ENCODE data around the gene SRP72. TPM values are rescaled to one million over a fixed set of nuclear protein-coding genes. Genes with fewer than 3 reads are reported as not detected.

The SRP72 gene
- polyA plus RNA-seq, 1 of the 3 experiments (the other 2 are of a cell fraction): 47.6 TPM

DNA sequence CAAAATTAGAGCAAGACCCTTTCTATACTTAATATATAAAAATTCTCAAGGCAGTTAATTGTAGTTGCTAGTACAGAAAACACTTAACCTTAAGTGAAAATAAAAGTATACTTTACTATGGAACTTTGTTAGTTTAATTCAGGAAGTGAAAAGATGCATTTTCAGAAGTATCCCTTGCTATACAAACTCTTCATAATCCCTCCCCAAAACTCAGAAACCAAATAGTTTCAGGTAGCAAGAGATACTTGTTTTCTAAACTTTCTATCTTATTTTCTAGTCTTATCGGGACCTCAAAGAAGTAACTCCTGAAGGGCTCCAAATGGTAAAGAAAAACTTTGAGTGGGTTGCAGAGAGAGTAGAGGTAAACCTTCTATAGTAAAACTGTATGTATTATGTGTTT is 17.1 kb upstream of the SRP72 start:
- no peak overlapping the region for H3K27ac ChIP-seq (ENCODE audit: low read depth in 2 of 2, low read length in 1 of 2)
- no peak overlapping the region for H2AFZ ChIP-seq (ENCODE audit: low read depth)
- H4K20me1 ChIP-seq (ENCODE audit: insufficient read depth): no peaks in the 10 kb centered on the region
- peaks cover 72 to 75% of the 10 kb centered on the region in 2 experiments for H3K36me3 ChIP-seq (replicated peaks in 1 of 2; ENCODE audit: control insufficient read depth in 1 of 2, insufficient read depth in 2 of 2, low read length in 1 of 2)
- no peak overlapping the region for H3K4me3 ChIP-seq (ENCODE audit: low read depth in 2 of 2, low read length in 1 of 2)
- ChIA-PET POLR2A (no interaction called here), CTCF (interaction anchor here (1.5 kb wide), 1 partner anchor 16 kb away, joined by 3 read pairs; no protein-coding TSS in a partner anchor)
- H3K9me2 ChIP-seq: no peaks in the 10 kb centered on the region
- H3F3A ChIP-seq (replicated peaks; ENCODE audit: insufficient read depth): no peaks in the 10 kb centered on the region
- WGBS (ENCODE audit: low lambda C conversion rate): 96% methylated on average over 1 of the region's 1 CpG
- H3K27me3 ChIP-seq (ENCODE audit: insufficient read depth): no peaks in the 10 kb centered on the region
- TF ChIP-seq CHD2 (IDR thresholded peaks at IDR 0.05; ENCODE audit: low read length, partially characterized antibody) (no peak), GABPA (IDR thresholded peaks at IDR 0.05; ENCODE audit: low read depth) (no peak), RCOR1 (IDR thresholded peaks at IDR 0.05; ENCODE audit: low read length) (no peak), FOXM1 (IDR thresholded peaks at IDR 0.05; ENCODE audit: low read depth) (no peak), NRF1 (IDR thresholded peaks at IDR 0.05; ENCODE audit: low read depth, low read length) (no peak), TCF12 (IDR thresholded peaks at IDR 0.05) (no peak), FOXJ3 (CRISPR knock-in tag; IDR thresholded peaks at IDR 0.05) (no peak), ELF1 (IDR thresholded peaks at IDR 0.05) (no peak), PBX3 (IDR thresholded peaks at IDR 0.05) (no peak), POLR2AphosphoS5 (IDR thresholded peaks at IDR 0.05; ENCODE audit: low read depth, low read length) (no peak), MEF2A (IDR thresholded peaks at IDR 0.05; ENCODE audit: borderline replicate concordance, low read depth) (no peak), EP300 (IDR thresholded peaks at IDR 0.05; ENCODE audit: borderline replicate concordance in 1 of 2, low read depth in 1 of 2, low read length in 1 of 2) (no peak), EZH2phosphoT487 (IDR thresholded peaks at IDR 0.05; ENCODE audit: borderline replicate concordance, low read depth) (no peak)
- TF ChIP-seq, protein P1, sequence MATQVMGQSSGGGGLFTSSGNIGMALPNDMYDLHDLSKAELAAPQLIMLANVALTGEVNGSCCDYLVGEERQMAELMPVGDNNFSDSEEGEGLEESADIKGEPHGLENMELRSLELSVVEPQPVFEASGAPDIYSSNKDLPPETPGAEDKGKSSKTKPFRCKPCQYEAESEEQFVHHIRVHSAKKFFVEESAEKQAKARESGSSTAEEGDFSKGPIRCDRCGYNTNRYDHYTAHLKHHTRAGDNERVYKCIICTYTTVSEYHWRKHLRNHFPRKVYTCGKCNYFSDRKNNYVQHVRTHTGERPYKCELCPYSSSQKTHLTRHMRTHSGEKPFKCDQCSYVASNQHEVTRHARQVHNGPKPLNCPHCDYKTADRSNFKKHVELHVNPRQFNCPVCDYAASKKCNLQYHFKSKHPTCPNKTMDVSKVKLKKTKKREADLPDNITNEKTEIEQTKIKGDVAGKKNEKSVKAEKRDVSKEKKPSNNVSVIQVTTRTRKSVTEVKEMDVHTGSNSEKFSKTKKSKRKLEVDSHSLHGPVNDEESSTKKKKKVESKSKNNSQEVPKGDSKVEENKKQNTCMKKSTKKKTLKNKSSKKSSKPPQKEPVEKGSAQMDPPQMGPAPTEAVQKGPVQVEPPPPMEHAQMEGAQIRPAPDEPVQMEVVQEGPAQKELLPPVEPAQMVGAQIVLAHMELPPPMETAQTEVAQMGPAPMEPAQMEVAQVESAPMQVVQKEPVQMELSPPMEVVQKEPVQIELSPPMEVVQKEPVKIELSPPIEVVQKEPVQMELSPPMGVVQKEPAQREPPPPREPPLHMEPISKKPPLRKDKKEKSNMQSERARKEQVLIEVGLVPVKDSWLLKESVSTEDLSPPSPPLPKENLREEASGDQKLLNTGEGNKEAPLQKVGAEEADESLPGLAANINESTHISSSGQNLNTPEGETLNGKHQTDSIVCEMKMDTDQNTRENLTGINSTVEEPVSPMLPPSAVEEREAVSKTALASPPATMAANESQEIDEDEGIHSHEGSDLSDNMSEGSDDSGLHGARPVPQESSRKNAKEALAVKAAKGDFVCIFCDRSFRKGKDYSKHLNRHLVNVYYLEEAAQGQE (IDR thresholded peaks at IDR 0.05; ENCODE audit: low read depth, low read length): no peak
- TF ChIP-seq, protein P2, sequence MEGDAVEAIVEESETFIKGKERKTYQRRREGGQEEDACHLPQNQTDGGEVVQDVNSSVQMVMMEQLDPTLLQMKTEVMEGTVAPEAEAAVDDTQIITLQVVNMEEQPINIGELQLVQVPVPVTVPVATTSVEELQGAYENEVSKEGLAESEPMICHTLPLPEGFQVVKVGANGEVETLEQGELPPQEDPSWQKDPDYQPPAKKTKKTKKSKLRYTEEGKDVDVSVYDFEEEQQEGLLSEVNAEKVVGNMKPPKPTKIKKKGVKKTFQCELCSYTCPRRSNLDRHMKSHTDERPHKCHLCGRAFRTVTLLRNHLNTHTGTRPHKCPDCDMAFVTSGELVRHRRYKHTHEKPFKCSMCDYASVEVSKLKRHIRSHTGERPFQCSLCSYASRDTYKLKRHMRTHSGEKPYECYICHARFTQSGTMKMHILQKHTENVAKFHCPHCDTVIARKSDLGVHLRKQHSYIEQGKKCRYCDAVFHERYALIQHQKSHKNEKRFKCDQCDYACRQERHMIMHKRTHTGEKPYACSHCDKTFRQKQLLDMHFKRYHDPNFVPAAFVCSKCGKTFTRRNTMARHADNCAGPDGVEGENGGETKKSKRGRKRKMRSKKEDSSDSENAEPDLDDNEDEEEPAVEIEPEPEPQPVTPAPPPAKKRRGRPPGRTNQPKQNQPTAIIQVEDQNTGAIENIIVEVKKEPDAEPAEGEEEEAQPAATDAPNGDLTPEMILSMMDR (IDR thresholded peaks at IDR 0.05): no peak
- H3K9ac ChIP-seq: no peak overlapping the region
- no peak overlapping the region for H3K4me2 ChIP-seq
- DNase-seq: no peak
- H3K9me3 ChIP-seq: no peaks in the 10 kb centered on the region
- H3K79me2 ChIP-seq (ENCODE audit: insufficient read depth): peaks cover 34% of the 10 kb centered on the region
- no peaks in the 10 kb centered on the region for H3K4me1 ChIP-seq (ENCODE audit: control insufficient read depth in 1 of 2, insufficient read depth in 2 of 2, low read depth in 1 of 2, low read length in 1 of 2)
